IPS-20b (cell line): ENCODE data around the gene OGDHL.
"Not testable (repeated sequence)": the region's sequence is repeated elsewhere in the genome, so short reads cannot be mapped to it uniquely, and the experiment has no call there.

Experiments
- H3K27ac ChIP-seq: one replicate; pipeline ENCODE4 v1.5.1; 2013; ENCODE audit warnings: low read length
- H3K27me3 ChIP-seq: 2 replicates; pipeline ENCODE4 v1.6.1; 2013; ENCODE audit warnings: mild to moderate bottlenecking, low read length, inconsistent platforms; ENCODE audit not compliant: insufficient read depth
- H3K36me3 ChIP-seq: 2 replicates; pipeline ENCODE4 v1.6.1; 2013; ENCODE audit warnings: low read depth, mild to moderate bottlenecking, inconsistent platforms, low read length, moderate library complexity; ENCODE audit not compliant: insufficient read depth
- H3K4me1 ChIP-seq: 2 replicates; pipeline ENCODE4 v1.6.1; 2013; ENCODE audit warnings: mild to moderate bottlenecking, control low read depth, inconsistent platforms, low read length, moderate library complexity; ENCODE audit not compliant: insufficient read depth
- H3K4me3 ChIP-seq: 2 replicates; pipeline ENCODE4 v1.5.1; 2013; ENCODE audit warnings: mild to moderate bottlenecking, low read length, inconsistent platforms
- H3K9ac ChIP-seq: 2 replicates; pipeline ENCODE4 v1.6.1; 2013; ENCODE audit warnings: low read depth, mild to moderate bottlenecking, inconsistent platforms, low read length, moderate library complexity
- H3K9me3 ChIP-seq: 2 replicates; pipeline ENCODE4 v1.6.1; 2013; ENCODE audit warnings: mild to moderate bottlenecking, low read depth, low read length, inconsistent platforms; ENCODE audit not compliant: insufficient read depth

OGDHL gene

GRCh38 chr10:49736564-49737113 lies 25.5 kb downstream of the OGDHL start:
- H3K4me1 ChIP-seq: no peaks in the 10 kb centered on the region
- H3K9me3 ChIP-seq: no peaks in the 10 kb centered on the region
- H3K9ac ChIP-seq: no peak overlapping the region
- no peak overlapping the region for H3K4me3 ChIP-seq
- H3K27ac ChIP-seq: no peak overlapping the region
- H3K27me3 ChIP-seq: no peaks in the 10 kb centered on the region
- H3K36me3 ChIP-seq: peaks cover 30% of the 10 kb centered on the region

- Histone ChIP-seq H3K4me1 (no peaks in the 10 kb centered on the region), H3K9ac (no peak overlapping the region), H3K4me3 (no peak overlapping the region), H3K27me3 (no peaks in the 10 kb centered on the region), H3K27ac (no peak overlapping the region), H3K9me3 (no peaks in the 10 kb centered on the region), H3K36me3 (peaks cover 30% of the 10 kb centered on the region)
These were observed 26.1 kb downstream of the OGDHL start for GRCh38 chr10:49735848-49736563.

GRCh38 chr10:49735161-49735560 lies 27.0 kb downstream of the OGDHL start:
- Histone ChIP-seq H3K27ac (no peak overlapping the region), H3K9ac (no peak overlapping the region), H3K9me3 (no peaks in the 10 kb centered on the region)

DNA sequence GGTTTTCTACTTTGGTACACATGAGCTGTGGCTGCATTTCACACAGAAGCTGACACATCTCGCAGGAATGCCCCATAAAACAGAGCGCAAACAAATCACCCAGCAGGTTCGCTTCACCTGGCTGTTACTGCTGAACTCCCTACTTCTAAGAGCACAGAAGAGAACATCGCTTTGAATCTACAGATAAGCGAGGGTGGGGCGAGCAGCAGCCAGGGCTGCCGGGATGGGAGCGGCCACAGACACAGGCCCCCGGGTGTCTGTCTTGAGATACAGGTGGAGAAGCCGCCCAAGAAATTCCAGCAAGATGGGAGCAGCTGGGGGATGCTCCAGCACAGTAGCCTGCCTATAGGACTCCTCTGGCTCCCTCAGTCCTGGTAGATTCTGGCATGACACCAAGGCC lies 27.4 kb downstream of the OGDHL start:
- Histone ChIP-seq H3K9me3 (no peaks in the 10 kb centered on the region), H3K4me3 (no peak overlapping the region), H3K36me3 (peaks cover 30% of the 10 kb centered on the region), H3K9ac (no peak overlapping the region), H3K27ac (no peak overlapping the region), H3K27me3 (no peaks in the 10 kb centered on the region), H3K4me1 (no peaks in the 10 kb centered on the region)

More at GRCh38 chr10:49735161-49735560, 27.0 kb downstream of the OGDHL start:
- Histone ChIP-seq H3K4me3 (no peak overlapping the region), H3K36me3 (peaks cover 30% of the 10 kb centered on the region), H3K27me3 (no peaks in the 10 kb centered on the region), H3K4me1 (no peaks in the 10 kb centered on the region)

GRCh38 chr10:49733866-49734265 lies 28.3 kb downstream of the OGDHL start:
- Histone ChIP-seq H3K27ac (no peak overlapping the region), H3K9me3 (no peaks in the 10 kb centered on the region)

GRCh38 chr10:49726593-49726992 lies 35.5 kb downstream of the OGDHL start:
- peaks cover 7% of the 10 kb centered on the region; the same call in 1 of the 2 replicates for H3K9me3 ChIP-seq
- no peaks in the 10 kb centered on the region for H3K4me1 ChIP-seq
- H3K27me3 ChIP-seq: no peaks in the 10 kb centered on the region
- H3K36me3 ChIP-seq: no peaks in the 10 kb centered on the region
- H3K4me3 ChIP-seq: no peak overlapping the region
- no peak overlapping the region for H3K9ac ChIP-seq
- H3K27ac ChIP-seq: no peak overlapping the region

More at GRCh38 chr10:49733866-49734265, 28.3 kb downstream of the OGDHL start:
- H3K9ac ChIP-seq: no peak overlapping the region
- no peaks in the 10 kb centered on the region for H3K4me1 ChIP-seq
- peaks cover 30% of the 10 kb centered on the region for H3K36me3 ChIP-seq
- H3K27me3 ChIP-seq: no peaks in the 10 kb centered on the region
- no peak overlapping the region for H3K4me3 ChIP-seq

DNA sequence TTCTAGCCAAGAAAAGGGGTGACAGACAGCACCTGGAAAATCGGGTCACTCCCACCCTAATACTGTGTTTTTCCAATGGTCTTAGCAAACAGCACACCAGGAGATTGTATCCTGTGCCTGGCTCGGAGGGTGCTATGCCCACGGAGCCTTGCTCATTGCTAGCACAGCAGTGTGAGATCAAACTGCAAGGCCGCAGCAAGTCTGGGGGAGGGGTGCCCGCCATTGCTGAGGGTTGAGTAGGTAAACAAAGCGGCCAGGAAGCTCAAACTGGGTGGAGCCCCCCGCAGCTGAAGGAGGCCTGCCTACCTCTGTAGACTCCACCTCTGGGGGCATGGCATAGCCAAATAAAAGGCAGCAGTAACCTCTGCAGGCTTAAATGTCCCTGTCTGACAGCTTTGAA lies 47.0 kb downstream of the OGDHL start:
- not testable (repeated sequence) for H3K27ac ChIP-seq, H3K36me3 ChIP-seq, H3K9me3 ChIP-seq, H3K4me1 ChIP-seq, H3K4me3 ChIP-seq, H3K9ac ChIP-seq, H3K27me3 ChIP-seq

GRCh38 chr10:49713266-49713665 lies 48.9 kb downstream of the OGDHL start:
- no peak overlapping the region for H3K4me3 ChIP-seq
- H3K36me3 ChIP-seq: no peaks in the 10 kb centered on the region
- H3K27ac ChIP-seq: no peak overlapping the region
- no peaks in the 10 kb centered on the region for H3K4me1 ChIP-seq
- no peaks in the 10 kb centered on the region; the same call in 1 of the 2 replicates for H3K27me3 ChIP-seq
- H3K9ac ChIP-seq: no peak overlapping the region
- H3K9me3 ChIP-seq: peaks cover 10% of the 10 kb centered on the region

DNA sequence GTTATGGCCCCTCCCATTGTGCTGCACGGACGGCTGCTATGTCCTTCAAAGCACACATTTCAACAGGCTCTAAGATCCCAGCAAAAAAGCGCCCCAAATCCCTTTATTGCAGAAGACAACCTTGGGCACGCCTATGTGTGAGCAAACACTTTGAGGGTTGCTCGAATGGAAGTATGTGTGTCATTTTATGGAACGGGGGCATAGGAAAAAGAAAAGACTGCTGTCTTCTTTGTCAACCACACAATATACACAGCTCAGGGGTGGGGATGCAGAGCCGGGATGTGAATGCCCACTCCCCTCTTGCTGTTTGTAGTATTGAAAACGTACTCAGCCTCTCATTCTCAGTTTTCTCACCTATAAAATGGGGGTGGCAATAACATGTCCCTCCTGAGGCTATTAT lies 50.6 kb downstream of the OGDHL start:
- Histone ChIP-seq H3K9me3 (peaks cover 10% of the 10 kb centered on the region), H3K9ac (no peak overlapping the region), H3K4me3 (no peak overlapping the region), H3K36me3 (no peaks in the 10 kb centered on the region), H3K27me3 (no peaks in the 10 kb centered on the region; the same call in 1 of the 2 replicates), H3K27ac (no peak overlapping the region), H3K4me1 (no peaks in the 10 kb centered on the region)

- Histone ChIP-seq H3K9ac (no peak overlapping the region), H3K27ac (no peak overlapping the region), H3K36me3 (no peaks in the 10 kb centered on the region), H3K9me3 (peaks cover 10% of the 10 kb centered on the region), H3K27me3 (no peaks in the 10 kb centered on the region; the same call in 1 of the 2 replicates), H3K4me1 (no peaks in the 10 kb centered on the region), H3K4me3 (no peak overlapping the region)
These were observed 51.2 kb downstream of the OGDHL start for GRCh38 chr10:49710966-49711365.

GRCh38 chr10:49709934-49710333 lies 52.2 kb downstream of the OGDHL start:
- Histone ChIP-seq H3K27ac (no peak overlapping the region), H3K9me3 (peaks cover 6% of the 10 kb centered on the region), H3K9ac (no peak overlapping the region), H3K36me3 (no peaks in the 10 kb centered on the region), H3K4me1 (no peaks in the 10 kb centered on the region), H3K4me3 (no peak overlapping the region), H3K27me3 (no peaks in the 10 kb centered on the region; the same call in 1 of the 2 replicates)

DNA sequence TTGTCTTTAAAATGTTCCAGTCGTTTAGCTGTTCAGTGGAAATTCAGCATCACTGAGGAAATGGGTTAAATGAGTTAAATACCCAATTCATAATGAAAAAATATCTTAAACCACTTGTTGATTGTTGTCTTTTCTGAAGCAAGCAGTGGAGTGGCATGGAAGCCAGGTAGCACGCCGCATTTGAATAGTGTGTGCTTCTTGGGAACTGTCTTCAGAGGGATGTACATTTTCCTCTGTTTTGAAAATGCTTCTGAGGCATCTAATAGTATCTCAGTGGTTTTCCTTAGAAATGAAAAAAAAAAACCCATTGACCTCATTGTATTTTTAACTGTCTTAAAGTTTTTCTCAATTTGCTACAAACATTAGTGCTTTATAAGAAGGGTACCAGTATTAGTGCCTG lies 54.5 kb downstream of the OGDHL start:
- Histone ChIP-seq H3K9me3 (no peaks in the 10 kb centered on the region), H3K36me3 (no peaks in the 10 kb centered on the region), H3K27ac (no peak overlapping the region), H3K27me3 (no peaks in the 10 kb centered on the region; the same call in 1 of the 2 replicates), H3K4me1 (no peaks in the 10 kb centered on the region), H3K4me3 (no peak overlapping the region), H3K9ac (no peak overlapping the region)
